Posterior vena cava (tissue), 2 donors: ENCODE results near the gene PIP5K1A. TPM values are rescaled to one million over a fixed set of nuclear protein-coding genes. Genes with fewer than 3 reads are reported as not detected.
"Not testable (repeated sequence)": the region's sequence is repeated elsewhere in the genome, so short reads cannot be mapped to it uniquely, and the experiment has no call there.

Experiments
- DNase-seq: peaks from one replicate; pipeline ENCODE4 v3.0.0-alpha.2; 2020; ENCODE audit warnings: low spot score
- intact Hi-C, 2 donors: fragments of 100-400 bp; cut with DNase I; formaldehyde crosslinking; loops; one replicate each; pipeline versions ENCODE4 v1.14.1 to v1.14.2; 2022 to 2023
- total RNA-seq, 2 donors: library from RNA; stranded (reverse); fragmentation: NEBNext Ultra II Directional; extraction: Animal tissue kit (Norgen Biotek cat#: 25700); gene quantifications; one replicate each; pipeline ENCODE4 v1.2.1, GENCODE V29; 2021
- donor health status: DM: yes; HTN: yes; CAD: no.
- donor health status: DM: yes; HTN: yes; CAD: no.

The PIP5K1A gene
- total RNA-seq, 2 donors from 2014 or later: 39.1 to 41.9 TPM

DNA sequence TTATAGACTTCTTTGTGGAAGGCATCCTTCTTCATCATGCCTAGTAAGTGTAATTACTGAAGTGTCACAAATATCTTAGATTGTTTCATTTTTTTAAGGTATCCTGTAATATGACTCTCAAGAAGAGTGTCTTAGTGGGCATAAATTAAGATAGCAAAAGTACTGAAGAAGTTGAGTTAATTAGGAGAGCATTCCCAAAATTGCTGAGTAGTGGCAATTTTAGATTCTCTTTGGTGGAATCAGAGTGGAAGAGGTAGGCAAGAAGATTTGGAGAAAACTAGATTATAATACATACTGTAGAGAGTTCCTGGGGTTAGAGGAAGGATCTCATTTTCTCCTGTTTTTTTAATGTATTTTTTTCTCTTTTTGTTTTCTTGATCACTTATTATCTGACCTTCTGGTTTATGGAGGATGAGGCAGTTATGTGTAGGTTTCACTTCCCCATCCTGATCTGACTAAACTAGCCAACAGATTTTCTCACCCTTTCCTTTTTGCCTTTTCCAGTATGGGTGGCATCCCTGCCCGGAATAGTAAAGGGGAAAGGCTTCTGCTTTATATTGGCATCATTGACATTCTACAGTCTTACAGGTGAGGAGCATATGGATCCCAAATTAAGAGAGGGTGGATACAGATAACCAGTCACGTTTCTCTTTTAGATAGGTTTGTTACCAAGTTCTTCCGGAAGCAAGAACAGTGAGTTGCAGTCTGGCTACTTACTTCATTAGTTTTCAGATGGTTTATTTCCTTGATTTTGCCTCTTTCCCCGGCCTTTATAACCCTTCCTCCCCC lies 39.5 kb downstream of the PIP5K1A start:
- DNase-seq: no peak
- intact Hi-C loops: no loop called here

DNA sequence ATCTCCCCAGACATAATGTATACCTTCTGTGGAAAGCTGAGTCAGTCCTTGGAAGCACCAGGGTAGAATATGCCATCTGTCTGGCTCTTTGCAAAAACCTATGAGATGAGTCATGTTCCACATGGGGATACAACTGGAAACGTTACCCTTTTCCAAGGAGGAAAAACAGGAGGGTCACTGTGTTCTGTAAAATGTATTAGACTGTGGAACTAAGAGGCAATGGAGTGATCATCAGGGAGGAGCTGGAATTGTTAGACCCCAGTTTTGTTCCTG lies 40.1 kb downstream of the PIP5K1A start:
- intact Hi-C loops: no loop called here
- no peak for DNase-seq

DNA sequence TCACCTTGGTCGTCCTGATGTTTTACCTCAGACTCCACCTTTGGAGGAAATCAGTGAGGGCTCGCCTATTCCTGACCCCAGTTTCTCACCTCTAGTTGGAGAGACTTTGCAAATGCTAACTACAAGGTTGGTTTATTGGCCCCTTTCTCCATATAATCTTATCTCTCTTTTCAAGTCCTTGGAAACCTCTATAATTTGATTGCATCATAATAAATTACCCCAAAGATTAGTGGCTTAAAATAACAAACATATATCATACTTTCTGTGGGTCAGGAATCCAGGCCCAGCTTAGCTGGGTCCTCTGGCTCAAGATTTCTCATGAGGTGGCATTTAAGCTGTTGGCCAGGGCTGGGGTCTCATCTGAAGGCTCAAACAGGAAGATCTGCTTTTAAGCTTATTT lies 44.1 kb downstream of the PIP5K1A start:
- no peak for DNase-seq
- intact Hi-C loops: no loop called here

DNA sequence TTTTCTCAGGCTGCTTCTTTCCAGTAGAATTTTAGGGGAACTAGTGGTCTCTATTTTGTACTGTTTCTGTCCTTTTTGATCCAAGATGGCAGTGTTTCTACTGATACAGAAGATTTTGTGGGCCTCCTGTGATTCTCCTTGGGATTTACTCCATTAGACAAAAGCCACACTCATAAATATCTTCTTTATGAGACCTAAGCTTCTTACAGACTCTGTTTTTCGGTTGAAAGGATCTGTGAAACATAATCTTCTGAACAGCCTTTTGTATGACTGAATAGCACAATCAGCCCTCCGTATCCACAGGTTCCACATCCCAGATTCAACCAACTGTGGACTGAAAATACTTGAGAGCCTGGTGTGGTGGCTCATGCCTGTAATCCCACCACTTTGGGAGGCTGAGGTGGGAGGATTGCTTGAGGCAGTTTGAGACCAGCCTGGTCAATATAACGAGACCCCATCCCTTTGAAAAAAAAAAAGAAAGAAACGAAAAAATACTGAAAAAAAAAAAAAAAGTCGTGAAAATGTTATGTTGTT lies 45.4 kb downstream of the PIP5K1A start:
- intact Hi-C loops: no loop called here
- DNase-seq: peak; percentile 15

DNA sequence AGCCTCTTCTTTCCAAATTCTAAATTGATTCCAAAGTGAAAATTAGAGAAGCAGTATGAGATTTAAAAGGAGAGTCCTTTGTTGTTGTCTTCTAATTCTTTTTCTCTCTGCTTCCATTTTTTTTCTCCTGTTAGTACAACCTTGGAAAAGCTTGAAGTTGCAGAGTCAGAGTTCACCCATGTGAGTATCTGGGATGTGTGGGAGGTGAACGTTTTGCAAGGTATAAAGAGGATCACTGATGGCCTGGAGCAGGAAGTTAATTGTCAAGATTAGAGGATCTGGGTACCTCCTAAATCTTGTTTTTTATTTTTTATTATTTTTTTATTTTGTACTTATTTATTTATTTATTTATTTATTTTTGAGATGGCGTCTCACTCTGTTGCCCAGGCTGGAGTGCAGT lies 48.4 kb downstream of the PIP5K1A start:
- intact Hi-C loops: loop anchor here in 1 of 2 donors (5.0 kb wide), 1 partner anchor 34 kb away; no protein-coding TSS in a partner anchor
- DNase-seq: no peak

DNA sequence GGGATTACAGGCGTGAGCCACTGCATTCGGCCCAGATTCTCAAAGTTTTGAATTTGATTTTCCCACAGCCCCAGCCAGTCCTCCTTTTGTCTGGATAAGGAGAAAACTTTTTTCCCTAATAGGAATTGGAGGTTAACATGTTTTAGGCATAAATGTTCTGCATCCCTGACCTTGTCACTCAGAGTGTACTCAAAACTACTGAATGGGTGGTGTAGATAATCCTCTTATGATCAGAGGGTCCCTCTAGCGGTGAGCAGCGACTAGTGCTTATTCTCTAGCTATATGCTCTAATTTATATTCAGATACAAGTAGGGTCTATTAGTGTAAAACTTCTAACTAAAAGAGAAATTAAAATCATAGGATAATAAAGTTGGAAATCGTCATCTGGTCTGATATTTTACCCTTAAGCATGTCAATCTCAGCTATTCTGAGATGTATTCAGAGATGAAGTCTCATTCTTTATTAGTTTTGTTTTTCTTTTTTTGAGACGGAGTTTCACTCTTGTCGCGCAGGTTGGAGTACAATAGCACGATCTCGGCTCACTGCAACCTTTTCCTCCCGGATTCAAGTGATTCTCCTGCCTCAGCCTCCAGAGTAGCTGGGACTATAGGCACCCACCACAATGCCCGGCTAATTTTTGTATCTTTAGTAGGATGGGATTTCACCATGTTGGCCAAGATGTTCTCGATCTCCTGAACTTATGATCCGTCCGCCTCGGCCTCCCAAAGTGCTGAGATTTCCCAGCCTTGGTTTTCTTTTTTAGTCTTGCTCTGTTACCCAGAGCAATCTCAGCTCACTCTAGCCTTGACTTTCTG lies 53.5 kb downstream of the PIP5K1A start:
- intact Hi-C loops: loop anchor here (5.0 kb wide), 1 partner anchor 55 kb away; the partner anchor contains the start of gene PIP5K1A (in 2 of the 2)

DNA sequence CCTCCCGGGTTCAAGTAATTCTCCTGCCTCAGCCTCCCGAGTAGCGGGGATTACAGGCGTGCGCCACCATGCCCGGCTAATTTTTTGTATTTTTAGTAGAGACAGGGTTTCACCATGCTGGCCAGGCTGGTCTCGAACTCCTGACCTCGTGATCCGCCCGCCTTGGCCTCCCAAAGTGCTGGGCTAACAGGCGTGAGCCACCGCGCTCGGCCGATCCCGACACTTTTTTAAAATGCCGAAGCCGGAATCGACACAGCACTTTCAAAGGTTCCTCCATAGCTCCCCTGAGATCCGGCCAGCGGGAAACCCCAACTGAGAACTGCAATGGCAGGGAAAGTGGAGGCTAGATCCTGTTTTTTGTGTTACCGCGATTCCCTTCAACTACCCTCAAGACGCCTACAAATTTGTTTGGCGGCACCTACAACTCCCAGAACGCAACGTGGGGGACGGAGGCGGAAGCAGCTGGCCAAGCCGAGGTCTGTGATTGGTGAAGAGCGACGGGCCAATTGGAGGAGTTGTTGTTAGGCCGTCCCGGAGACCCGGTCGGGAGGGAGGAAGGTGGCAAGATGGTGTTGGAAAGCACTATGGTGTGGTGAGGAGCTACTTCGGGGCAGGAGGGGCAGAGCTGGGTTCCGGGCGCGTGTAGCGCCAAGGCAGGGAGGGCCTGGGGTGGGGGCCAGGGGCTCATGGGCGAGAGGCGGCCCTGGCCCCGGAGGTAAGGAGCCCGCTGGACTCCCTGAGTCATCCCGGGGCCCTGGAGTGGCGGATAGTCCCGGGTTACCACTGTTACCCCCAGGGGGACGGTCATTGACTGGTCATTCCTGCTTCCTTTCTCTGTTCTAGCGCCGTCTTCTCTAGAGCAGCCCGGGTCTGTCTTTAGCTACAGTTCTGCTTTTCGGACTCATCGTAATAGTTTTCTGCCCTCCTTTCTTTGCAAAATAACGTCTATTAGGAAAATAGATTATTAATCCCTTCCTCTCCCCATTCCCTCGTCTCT lies 56.2 kb downstream of the PIP5K1A start, which contains the start of gene PSMD4:
Gene PSMD4 (plus strand): TSS at position 518 of the 997 bp plus-strand sequence. CDS start 49 bp downstream, at position 567.
- peak; percentile 98 for DNase-seq
- intact Hi-C loops: loop anchor here (5.0 kb wide), 1 partner anchor 57 kb away; the partner anchor contains the start of gene PIP5K1A (in 2 of the 2)

More for the DNA sequence above, 53.5 kb downstream of the PIP5K1A start:
- no peak for DNase-seq

DNA sequence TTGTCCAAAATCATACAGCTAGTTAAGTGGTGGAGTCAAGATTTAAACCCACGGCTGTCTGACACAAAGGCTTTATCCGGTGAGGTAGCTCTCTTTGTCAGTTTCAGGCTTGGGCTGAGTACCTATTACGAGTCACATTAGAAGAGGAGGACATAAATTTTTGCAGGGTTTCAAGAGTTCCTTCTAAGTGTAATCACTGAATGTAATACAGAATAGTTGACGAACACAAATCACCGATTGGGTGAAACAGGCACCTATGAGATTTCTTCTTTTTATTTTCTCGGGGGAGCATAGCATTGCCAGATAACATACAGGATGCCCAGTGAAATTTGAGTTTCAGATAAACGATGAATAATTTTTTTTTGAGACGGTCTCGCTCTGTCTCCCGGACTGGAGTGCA lies 57.0 kb downstream of the PIP5K1A start:
- no peak for DNase-seq
- intact Hi-C loops: no loop called here

DNA sequence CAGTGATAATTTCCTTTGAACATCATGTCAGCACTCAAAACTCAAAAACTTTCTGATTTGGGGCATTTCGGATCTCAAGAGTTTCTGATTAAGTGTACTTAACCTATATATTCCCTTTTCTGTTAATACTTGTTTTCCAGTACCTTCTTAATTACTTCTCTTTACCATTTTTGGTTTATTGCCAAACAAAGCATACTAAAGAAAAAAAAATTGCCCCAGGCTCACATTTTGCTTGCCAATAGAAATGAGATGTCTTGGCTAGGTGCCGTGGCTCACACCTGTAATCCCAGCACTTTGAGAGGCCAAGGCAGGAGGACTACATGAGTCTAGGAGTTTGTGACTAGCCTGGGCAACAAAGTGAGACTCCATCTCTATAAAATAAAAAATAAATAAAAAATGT lies 61.0 kb downstream of the PIP5K1A start:
- intact Hi-C loops: no loop called here
- DNase-seq: no peak

DNA sequence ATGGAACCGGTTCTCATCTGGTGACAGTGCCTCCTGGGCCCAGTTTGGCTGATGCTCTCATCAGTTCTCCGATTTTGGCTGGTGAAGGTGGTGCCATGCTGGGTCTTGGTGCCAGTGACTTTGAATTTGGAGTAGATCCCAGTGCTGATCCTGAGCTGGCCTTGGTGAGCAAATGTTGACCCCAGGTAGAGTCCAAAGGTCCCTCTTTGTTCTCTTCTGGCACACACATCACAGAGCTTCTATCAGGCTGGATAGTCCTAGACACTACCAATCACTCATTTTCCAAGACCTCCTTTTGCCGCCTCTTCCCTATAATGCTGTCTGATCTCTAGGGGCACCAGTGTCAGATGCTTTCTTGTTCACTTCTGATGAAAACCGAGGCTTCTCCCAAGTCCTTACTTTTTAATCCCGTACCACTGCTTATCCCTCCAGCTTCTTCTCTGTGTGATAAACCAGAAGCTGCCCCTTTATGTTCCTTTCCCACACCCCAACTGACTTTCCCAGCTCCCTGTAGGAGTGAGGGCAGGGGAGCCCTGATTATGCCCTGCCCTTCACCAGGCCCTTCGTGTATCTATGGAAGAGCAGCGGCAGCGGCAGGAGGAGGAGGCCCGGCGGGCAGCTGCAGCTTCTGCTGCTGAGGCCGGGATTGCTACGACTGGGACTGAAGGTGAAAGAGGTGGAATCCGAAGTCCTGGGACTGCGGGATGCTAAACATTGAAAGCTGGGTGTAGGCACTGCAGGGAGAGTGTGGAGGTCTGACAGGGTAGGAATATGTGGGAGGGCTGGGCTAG lies 67.3 kb downstream of the PIP5K1A start:
- intact Hi-C loops: no loop called here
- peak; percentile 41 for DNase-seq

DNA sequence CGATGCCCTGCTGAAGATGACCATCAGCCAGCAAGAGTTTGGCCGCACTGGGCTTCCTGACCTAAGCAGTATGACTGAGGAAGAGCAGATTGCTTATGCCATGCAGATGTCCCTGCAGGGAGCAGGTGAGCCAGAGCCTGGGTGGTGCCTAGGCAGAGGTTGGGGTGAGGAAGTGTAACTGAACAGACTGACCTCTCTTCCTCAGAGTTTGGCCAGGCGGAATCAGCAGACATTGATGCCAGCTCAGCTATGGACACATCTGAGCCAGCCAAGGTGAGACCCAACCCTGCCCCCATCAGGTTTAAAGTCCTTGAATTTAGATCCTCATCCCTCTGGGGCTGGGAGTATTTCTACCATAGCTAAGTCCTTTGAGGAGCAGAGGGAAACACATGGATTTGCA lies 68.0 kb downstream of the PIP5K1A start:
- intact Hi-C loops: no loop called here
- DNase-seq: peak; percentile 67

DNA sequence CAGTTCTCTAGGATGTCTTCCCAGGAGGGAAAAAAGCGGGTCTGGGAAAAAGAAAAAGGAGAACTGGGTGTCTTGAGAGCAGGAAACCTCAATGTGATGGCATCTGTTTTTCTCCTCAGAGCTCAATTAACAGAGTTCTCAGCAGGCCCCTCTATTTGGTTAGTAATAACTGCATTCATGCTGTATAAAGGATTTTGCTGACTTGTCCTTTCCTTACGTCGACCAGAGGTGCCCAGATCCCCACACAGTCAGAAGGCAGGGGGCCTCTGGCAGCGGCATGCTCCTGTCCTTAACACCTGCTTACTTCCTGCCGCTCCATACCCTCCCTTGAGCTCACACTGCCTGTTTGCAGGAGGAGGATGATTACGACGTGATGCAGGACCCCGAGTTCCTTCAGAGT lies 68.5 kb downstream of the PIP5K1A start:
- DNase-seq: peak; percentile 45
- intact Hi-C loops: no loop called here

DNA sequence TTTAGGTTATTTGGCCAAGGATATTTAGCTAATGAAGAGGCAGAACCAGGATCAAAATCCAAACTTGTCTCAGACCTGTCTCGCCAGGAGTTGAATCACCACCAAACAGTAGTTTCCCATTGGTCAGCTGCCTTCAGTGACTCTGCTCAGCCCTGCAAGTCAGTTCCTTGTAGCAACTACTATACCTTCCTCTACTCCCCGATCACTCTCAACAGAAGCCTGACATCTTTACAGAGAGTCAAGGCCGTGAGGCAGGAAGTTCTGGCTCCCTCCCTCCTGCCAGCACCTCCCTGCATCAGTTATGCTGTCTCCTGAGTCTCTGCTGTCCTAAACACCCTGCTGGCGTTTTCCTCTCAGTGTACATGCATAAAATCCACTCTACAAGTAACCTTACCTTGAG lies 69.4 kb downstream of the PIP5K1A start:
- intact Hi-C loops: no loop called here
- DNase-seq: peak; percentile 1

DNA sequence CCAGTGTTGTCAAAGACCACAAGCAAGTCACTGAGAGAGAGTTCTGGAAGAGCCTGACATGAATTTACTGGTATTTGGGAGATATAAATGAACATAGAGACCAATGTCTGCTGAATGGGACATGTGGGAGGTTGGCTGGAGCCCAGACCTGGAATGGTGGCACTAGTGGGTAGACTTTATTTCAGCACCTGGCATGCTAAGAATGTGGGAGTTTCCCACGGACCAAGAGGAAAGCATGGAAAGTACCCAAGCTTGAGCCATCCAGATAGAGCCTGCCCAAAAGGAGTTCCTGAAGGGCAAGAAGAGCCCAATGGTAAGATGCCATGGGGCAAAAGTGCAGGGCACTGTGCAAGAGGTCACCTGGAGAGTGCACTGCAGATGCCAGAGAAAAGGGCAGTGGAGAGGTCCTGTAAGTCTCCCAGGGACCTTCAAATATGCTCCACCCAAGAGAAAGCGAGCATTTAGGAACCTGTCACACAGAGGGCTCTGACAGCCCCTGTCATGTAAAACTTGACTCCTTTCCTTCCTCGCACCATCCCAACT lies 75.6 kb downstream of the PIP5K1A start:
- intact Hi-C loops: no loop called here
- DNase-seq: no peak

DNA sequence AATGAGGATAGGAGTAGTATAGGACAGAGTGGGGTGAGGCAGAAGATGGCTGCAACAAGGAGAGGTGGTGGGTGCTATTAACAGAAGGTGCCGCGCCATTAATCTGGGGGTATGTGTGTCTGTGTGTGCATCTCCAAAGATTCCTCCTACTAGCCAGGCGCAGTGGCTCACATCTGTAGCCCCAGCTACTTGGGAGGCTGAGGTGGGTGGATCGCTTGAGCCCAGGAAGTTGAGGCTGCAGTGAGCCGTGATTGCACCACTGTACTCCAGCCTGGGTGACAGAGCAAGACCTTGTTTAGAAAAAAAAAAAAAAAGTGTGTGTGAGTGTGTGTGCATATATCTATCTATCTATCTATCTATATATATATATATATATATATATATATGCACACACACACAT lies 77.0 kb downstream of the PIP5K1A start:
- DNase-seq, intact Hi-C loops: not testable (repeated sequence)

DNA sequence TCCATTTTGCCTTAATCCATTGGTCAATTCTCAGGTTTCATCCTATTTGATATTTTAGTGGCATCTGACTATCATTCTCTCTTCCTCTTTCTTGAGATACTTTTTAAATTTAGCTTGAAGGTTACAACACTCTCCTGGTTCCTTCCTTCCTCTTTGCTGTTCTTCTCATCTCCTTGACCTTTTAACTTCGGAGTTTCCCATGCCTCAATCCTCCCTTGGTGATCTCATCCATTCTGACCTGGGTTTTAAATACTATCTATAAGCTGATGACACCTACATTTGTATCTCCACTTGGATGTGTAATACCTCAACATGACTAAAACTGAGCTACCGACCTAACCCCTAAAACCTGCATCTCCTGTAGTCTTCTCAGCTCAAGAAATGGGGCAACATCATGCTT lies 78.9 kb downstream of the PIP5K1A start:
- DNase-seq: no peak
- intact Hi-C loops: loop anchor here in 1 of 2 donors (2.0 kb wide), 1 partner anchor 52 kb away; no protein-coding TSS in a partner anchor

DNA sequence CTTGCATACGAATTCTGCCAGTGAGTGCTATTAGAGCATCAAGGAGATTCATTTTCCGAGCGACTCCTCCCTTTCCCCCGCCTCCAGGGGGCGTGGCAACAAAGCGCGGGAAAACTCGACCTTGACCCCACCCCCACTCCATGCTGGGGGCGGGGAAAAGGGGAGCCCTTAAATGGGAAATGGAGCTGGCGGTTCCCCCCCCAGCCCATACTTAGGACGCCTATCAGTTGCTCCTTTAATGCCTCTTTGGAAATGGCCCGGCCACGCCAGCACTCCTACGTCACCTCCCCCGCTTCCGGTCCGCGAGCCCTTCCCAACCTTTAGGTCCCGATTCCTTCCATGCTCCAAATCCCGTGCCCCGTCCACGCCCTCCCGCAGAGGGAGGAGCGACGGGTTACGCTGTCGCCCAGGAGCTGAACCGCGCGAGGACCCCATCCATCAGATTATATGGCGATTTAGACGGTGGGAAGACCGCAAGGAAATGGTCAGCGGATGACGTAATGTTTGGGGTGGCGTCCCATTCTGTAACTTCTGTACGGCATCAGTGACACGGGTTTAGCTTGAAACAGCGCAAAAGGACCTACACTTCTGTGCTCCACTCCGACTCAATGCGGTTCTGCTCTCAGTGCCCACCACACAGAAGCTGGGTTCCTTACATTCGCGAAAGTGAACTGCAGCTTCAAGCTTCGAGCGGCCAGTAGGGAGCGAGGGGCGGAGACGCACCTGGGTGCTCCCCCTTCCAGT lies 83.0 kb downstream of the PIP5K1A start:
- intact Hi-C loops: no loop called here
- peak; percentile 99 for DNase-seq
